Mammary epithelial cell (primary cell): Measurements from ENCODE around the gene CDC42EP2.

Experiments
- EZH2 ChIP-seq: IDR thresholded peaks from 2 replicates; pipeline ENCODE4 v1.6.1; 2012; ENCODE audit warnings: low read length, inconsistent platforms, borderline replicate concordance
- TF ChIP-seq, protein P1 (sequence below), 2 donors: IDR thresholded peaks in 1 of 2; conservative IDR thresholded peaks in 1 of 2; 2 replicates each; pipeline ENCODE4 v1.5.1; 2011 to 2012; ENCODE audit warnings: inconsistent platforms in 2 of 2, low read length in 2 of 2, mild to moderate bottlenecking in 2 of 2, control low read depth in 1 of 2, low read depth in 1 of 2; ENCODE audit not compliant: insufficient read depth in 1 of 2; ENCODE audit errors: extremely low read depth in 1 of 2

- TF ChIP-seq, protein P1, sequence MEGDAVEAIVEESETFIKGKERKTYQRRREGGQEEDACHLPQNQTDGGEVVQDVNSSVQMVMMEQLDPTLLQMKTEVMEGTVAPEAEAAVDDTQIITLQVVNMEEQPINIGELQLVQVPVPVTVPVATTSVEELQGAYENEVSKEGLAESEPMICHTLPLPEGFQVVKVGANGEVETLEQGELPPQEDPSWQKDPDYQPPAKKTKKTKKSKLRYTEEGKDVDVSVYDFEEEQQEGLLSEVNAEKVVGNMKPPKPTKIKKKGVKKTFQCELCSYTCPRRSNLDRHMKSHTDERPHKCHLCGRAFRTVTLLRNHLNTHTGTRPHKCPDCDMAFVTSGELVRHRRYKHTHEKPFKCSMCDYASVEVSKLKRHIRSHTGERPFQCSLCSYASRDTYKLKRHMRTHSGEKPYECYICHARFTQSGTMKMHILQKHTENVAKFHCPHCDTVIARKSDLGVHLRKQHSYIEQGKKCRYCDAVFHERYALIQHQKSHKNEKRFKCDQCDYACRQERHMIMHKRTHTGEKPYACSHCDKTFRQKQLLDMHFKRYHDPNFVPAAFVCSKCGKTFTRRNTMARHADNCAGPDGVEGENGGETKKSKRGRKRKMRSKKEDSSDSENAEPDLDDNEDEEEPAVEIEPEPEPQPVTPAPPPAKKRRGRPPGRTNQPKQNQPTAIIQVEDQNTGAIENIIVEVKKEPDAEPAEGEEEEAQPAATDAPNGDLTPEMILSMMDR (conservative IDR thresholded peaks at IDR 0.05 in 1 of 2, IDR thresholded peaks at IDR 0.05 in 1 of 2; ENCODE audit: extremely low read depth in 1 of 2, insufficient read depth in 1 of 2, low read depth in 1 of 2, low read length in 2 of 2): peak; percentile 59 to 96
- no peak for TF ChIP-seq EZH2
Measured at GRCh38 chr11:65315204-65315865, 669 bp downstream of the CDC42EP2 start.
